HG03520 (cell line): Measurements from ENCODE around the gene SRSF7.
"Not testable (repeated sequence)": the region's sequence is repeated elsewhere in the genome, so short reads cannot be mapped to it uniquely, and the experiment has no call there.

Source experiments
- ATAC-seq: cut with Tn5 transposase; IDR thresholded peaks from one replicate; pipeline ENCODE4 v1.9.1; 2021; ENCODE audit warnings: mild to moderate bottlenecking, moderate library complexity; ENCODE audit not compliant: unreplicated experiment

SRSF7 gene

DNA sequence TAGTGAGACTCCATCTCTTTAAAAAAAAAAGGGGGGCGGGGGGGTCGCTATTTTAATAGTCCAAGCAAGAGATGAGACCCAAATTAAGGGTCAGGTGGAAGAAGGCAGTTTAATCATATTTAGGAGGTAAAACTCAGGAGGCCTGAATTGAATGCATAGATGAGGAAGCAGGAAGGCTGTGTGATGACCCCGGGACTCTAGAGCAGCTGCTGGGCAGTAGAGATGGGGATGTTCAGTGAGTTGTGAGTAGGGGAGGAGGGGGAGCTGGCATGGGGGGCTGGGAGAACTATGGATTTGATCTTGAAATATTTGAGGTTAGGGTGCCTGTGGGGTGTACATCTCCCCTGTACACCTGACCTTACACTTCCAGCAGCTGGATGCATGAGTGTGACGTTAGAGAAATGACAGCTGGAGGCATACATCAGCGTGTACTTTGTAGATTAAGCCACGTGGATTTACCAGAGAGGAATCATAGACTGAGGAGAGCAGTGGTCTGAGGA, 44.3 kb downstream of the SRSF7 start:
- ATAC-seq: no peak

- no peak for ATAC-seq
Measured at GRCh38 chr2:38704664-38705063, 46.5 kb downstream of the SRSF7 start.

DNA sequence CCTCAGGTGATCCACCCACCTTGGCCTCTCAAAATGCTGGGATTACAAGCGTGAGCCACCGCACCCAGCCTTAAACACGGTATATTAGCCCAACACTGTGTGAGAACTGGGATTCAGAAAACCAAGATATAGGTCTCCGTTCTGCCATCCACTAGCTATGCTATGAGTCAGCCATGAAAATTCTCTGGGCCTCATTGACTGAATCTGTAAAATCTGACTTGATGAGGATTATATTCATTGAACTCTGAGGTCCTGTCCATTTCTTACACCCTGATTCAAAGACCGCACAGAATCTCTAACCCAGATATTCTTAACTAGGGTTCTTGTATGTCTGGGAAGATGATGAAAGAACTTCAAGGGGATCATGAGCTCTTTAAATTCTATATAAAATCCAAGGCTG, 47.8 kb downstream of the SRSF7 start:
- ATAC-seq: not testable (repeated sequence)

DNA sequence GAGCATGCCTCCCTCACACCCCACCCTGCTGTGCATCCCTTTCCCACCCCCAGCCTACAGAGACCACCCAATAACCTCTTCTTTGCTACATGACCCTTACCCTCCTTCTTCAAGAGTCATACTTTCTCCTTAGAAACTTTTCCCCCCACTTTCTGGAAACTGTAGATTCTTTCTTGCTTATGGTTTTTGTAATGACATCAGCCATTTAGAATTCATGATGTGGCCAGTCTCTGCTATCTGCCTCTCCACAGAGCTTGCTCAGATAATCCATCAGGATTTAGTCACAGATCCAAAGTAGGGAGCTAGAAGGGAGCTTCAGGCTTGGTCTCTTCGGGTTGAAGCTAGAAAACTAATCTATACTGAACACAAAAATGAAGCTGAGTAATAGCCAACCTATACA, 48.7 kb downstream of the SRSF7 start:
- ATAC-seq: no peak

GRCh38 chr2:38701542-38701941, 49.6 kb downstream of the SRSF7 start:
- no peak for ATAC-seq

DNA sequence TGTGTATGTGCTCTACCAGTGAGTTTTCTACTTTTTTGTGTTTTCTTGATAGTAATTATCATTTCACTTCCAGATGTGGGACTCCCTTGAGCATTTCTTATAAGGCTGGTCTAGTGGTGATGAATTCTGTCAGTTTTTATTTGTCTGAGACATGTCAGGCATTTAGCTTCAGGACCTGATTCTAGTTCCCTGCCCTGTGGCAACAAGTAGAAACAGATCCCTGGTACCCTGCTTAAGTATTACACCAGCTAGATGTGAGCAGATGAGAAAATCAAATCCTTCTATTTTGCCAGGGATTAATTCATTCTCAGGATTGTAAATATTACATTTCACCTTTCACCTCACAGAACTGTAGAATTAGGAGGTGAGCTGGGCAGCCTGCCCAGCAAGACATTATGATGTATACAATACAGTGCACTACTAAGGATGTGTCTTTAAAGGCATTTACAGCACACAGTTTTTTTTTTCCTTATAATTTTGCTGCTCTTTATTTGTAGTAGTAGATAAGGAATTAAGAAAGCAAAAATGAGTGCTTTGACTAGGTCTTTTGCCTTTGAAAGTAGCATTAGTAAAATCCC, 50.2 kb downstream of the SRSF7 start:
- no peak for ATAC-seq

- no peak for ATAC-seq
Measured at GRCh38 chr2:38700113-38700785, 50.9 kb downstream of the SRSF7 start.

DNA sequence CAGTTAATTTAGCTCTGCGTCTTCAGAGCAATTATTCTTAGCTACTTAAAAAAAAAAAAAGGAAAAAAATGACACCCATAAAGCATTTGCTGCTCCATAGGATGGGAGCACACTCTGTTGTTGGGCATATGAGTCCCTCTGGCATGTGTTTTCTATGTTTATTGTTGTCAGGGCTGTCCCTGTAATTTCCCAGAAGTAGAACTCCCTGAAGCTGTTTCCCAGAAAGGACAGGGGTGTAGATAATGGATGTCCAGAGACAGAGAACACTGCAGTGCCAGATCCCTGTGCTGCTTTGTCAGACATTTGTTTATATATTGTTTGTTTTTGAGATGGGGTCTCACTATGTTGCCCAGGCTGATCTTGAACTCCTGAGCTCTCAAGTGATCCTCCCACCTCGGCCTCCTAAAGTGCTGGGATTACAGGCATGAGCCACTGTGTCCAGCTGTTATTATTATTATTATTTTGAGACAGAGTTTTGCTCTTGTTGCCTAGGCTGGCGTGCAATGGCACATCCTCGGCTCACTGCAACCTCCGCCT, 52.6 kb downstream of the SRSF7 start:
- no peak for ATAC-seq

DNA sequence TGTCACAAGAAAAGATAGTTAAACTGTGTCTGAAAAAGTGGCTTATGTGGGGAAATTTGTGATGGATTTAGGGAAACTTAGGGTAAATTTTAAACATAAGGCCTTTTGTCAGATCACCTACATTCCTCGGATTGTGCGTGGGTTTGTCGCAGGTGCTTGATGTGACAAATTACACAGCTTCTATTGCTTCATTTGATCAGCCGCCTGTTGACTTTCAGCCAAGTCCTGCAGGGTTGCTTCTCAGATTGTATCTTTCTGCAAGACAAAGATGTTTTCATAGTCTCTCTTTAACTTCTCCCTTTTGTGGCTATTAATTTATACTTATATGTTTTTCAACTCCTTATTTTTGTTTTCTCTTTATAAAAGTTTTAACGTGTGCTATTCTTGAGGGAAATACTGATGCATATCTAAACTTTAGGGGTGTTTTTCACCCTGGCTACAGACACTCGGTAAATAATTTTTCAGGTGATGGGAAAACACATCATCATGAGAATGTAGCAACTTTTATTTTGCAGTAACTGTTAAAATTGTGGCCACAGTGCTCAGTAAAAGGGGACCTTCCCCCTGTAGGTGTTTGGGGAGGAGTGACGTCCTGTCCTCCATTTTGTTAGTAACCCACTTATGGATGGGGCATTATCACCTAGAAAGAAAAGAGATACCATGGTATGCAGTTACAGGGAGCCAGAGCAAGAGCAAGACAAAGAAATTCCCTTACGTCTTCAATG, 53.9 kb downstream of the SRSF7 start:
- ATAC-seq: no peak
